GM19397 (cell line): ENCODE data around the gene PCGF3.
"Not testable (repeated sequence)": the region's sequence is repeated elsewhere in the genome, so short reads cannot be mapped to it uniquely, and the experiment has no call there.

ENCODE experiments used
- ATAC-seq: cut with Tn5 transposase; IDR thresholded peaks from one replicate; pipeline ENCODE4 v1.9.1; 2021; ENCODE audit warnings: mild to moderate bottlenecking, moderate library complexity; ENCODE audit not compliant: unreplicated experiment

The PCGF3 gene

GRCh38 chr4:681736-682451 is 23.7 kb upstream of the PCGF3 start:
- ATAC-seq: no peak

GRCh38 chr4:682490-683172 is 23.0 kb upstream of the PCGF3 start:
- ATAC-seq: no peak

GRCh38 chr4:683247-683897 is 22.3 kb upstream of the PCGF3 start:
- ATAC-seq: no peak

- no peak for ATAC-seq
Observed at GRCh38 chr4:683982-684622, 21.5 kb upstream of the PCGF3 start.

- no peak for ATAC-seq
Observed at GRCh38 chr4:684623-685327, 20.9 kb upstream of the PCGF3 start.

- ATAC-seq: no peak
Observed at GRCh38 chr4:685679-686412, 19.8 kb upstream of the PCGF3 start.

GRCh38 chr4:686413-687040 is 19.1 kb upstream of the PCGF3 start:
- ATAC-seq: no peak

GRCh38 chr4:687048-687970 is 18.3 kb upstream of the PCGF3 start:
- no peak for ATAC-seq

GRCh38 chr4:687971-688853 is 17.4 kb upstream of the PCGF3 start:
- ATAC-seq: no peak

GRCh38 chr4:688854-689681 is 16.6 kb upstream of the PCGF3 start, which contains the start of gene SLC49A3:
TSS of gene SLC49A3 (minus strand) at chr4:689151. CDS start at chr4:689127, 24 bp downstream.
- ATAC-seq: no peak

GRCh38 chr4:689723-690122 is 15.9 kb upstream of the PCGF3 start:
- ATAC-seq: no peak

- ATAC-seq: no peak
Observed at GRCh38 chr4:692771-693554, 12.7 kb upstream of the PCGF3 start.

GRCh38 chr4:694341-694940 is 11.2 kb upstream of the PCGF3 start:
- not testable (repeated sequence) for ATAC-seq

GRCh38 chr4:699816-700580 is 5.6 kb upstream of the PCGF3 start:
- ATAC-seq: no peak
